ENCODE results near the gene KCNH3.

KCNH3 gene

DNA sequence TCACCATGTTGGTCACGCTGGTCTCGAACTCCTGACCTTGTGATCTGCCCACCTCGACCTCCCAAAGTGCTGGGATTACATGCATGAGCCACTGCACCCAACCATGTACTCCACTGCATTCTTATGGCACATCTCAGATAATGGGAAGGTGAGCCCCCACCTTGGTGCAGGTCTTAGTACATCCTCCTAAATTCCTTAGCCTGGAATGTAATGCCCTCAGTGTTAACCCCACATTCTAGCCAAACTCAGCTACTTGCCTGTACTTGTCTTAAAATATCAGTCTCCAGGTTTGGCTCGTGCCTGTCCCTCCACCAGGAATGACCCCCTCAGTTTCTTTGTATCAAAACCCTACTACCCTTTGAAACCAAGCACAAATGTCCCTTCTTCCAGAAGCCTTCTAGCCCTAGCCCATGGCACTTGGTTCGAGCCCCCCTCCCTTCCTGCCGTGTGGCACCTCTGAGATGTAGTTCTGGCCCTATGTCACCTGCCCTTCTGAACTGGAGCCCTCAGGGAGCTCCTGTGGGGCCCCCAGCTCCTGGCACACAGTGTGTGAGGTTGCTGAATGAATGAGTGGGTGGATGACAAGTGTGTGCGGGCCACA lies 8.4 kb downstream of the KCNH3 start:
- no peak for DNase-seq (ENCODE audit: low read depth)

DNA sequence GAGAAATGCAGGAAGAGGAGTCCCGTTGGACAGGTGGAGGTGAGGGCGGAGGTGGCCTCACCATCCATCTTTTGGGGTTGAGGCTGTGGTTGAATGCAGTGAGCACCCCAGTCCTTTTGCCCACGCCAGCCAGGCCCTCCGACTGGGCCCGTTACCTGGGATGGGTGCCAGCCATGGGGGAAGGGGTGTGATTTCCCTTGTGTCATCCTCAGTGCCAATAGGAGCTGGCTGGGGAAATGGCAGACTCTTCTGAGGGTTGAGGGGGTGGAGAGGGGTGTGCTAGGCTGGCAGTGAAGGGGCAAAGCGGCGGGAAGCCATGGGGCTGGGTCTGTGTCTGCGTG lies 9.6 kb downstream of the KCNH3 start:
- DNase-seq (ENCODE audit: low read depth) = no peak

GRCh38 chr12:49548822-49549648 lies 10.2 kb downstream of the KCNH3 start:
- no peak for DNase-seq (ENCODE audit: low read depth)

DNA sequence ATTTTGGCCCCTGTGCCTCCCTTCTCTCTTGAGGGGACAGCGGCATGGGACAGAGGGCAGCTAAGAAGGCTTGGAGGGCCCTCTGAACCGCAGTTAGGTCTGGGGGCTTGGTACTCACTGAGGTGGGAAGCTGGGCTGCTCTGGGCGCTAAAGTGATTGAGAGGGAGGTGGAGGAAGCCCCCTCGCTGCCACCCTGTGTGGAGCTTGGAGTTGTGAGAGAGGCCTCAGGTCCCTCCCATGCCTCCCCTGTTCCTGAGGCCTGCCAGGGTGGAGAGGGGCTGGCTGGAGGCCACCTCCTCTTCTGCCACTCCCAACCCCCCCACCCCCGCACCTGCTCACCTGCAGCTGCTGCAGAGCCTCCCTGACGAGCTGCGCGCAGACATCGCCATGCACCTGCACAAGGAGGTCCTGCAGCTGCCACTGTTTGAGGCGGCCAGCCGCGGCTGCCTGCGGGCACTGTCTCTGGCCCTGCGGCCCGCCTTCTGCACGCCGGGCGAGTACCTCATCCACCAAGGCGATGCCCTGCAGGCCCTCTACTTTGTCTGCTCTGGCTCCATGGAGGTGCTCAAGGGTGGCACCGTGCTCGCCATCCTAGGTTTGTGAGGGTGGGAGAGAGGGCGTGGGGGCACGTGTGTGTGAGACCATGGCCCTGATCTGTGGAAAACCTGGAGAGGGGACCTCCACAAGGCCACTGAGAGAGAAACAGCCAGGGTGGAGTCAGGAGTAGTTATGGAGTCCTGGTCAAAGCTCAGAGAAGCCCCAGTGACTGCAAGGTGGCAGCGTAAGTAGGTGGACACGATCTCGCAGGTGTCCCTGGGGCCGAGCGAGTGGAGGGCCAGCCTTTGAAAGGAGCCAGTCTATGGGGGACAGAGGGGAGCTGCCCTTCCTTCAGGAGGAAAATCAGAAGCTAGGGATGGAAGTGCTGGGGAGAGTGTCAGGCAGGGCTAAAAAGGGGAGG lies 11.2 kb downstream of the KCNH3 start:
- DNase-seq (ENCODE audit: low read depth) = no peak

- DNase-seq (ENCODE audit: low read depth) = no peak
Measured at GRCh38 chr12:49550693-49551252, 11.9 kb downstream of the KCNH3 start.

- no peak for DNase-seq (ENCODE audit: low read depth)
Measured at GRCh38 chr12:49552014-49552413, 13.2 kb downstream of the KCNH3 start.

DNA sequence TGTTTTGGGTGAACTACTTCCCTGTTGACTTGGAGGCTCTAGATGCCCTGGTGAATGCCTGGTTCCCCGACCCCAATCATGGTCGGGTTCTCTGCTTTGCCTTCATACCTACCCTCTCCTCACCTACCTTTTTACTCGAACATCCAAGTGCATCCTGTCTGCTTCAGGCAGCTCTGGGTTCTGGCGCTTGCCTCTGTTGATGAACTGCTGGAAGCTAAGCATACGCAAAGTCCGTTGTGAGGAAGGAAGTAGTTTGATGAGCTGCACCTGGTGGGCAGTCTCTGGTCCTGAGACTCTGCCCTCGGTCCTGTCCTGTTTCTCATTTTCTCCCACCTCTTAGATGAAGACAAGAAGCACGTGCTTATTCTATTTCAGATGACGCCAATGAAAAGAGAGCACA lies 13.6 kb downstream of the KCNH3 start:
- no peak for DNase-seq (ENCODE audit: low read depth)

DNA sequence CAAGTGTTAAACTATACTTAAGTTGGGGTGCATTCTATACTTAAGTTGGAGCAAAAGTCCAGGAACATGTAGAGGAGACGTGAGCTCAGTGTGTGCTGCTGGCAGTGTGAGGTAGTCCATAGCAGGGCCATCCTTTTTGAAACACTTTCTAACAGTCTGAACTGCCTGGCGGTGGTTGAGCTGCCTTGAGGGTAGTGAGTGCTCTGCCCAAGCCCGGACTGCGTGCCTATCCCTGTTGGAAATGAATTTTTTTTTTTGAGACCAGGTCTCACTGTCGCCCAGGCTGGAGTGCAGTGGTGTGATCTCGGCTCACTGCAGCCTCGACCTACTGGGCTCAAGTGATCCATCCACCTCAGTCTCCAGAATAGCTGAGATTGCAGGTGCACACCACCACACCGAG lies 14.1 kb downstream of the KCNH3 start:
- DNase-seq (ENCODE audit: low read depth) = no peak

- no peak for DNase-seq (ENCODE audit: low read depth)
Measured at GRCh38 chr12:49553512-49554088, 14.8 kb downstream of the KCNH3 start.

- DNase-seq (ENCODE audit: low read depth) = no peak
Measured at GRCh38 chr12:49554266-49554665, 15.4 kb downstream of the KCNH3 start.

DNA sequence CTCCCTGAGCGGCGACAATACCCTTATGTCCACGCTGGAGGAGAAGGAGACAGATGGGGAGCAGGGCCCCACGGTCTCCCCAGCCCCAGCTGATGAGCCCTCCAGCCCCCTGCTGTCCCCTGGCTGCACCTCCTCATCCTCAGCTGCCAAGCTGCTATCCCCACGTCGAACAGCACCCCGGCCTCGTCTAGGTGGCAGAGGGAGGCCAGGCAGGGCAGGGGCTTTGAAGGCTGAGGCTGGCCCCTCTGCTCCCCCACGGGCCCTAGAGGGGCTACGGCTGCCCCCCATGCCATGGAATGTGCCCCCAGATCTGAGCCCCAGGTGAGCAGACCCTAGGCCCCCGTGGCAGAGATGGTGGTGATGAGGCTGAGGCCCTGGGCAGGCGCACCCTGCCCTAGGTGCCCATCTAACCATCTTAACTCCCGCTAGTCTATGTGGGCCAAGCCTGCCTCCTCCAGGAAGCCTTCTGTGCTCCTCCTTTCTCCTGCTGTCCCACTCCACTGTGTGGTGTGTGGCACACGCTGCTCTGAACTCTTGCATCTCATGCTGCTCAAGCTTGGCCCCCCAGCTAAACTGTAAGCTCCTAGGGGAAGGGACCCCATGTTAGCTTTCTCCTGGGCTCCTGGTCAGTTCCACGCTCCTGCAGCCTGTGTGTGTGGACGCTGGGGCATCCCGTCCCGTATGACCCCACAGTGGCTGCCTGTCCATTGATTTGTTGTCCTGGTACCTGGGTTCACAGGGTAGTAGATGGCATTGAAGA lies 17.0 kb downstream of the KCNH3 start:
- DNase-seq (ENCODE audit: low read depth) = no peak

DNA sequence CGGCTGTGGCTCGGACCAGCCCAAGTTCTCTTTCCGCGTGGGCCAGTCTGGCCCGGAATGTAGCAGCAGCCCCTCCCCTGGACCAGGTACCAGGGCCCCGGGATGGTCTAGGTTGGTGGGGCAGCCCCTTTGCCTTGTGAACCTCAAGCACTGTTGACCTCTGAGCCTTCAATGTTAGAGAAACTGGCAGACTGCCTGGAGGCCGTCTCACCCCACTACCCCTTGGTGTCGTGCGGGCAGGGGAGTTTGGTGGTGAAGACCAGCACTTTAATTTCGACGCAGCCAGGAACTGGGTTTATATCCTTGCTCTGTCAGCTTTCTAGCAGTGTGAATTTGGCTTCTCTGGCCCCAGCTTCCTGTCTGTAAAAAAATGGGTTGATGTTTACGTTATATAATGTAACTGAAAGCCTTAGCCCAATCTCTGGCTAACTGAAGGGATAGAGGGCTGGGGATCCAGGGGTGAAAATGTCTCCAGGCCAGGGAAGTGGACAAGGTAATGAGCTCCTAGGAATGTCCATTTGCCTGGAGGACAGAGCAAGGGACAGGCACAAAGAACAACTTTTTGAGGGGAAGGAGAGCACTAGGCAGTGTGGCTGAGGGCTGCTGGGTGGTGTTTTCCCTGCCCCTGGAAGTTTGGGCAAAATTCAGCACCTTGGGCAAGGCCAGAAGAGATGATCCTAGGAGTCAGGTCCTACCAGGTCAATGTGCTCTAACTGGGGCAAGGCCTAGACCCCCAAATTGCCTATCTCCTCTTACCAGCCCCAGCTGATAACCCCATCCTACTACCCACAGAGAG lies 17.8 kb downstream of the KCNH3 start:
- no peak for DNase-seq (ENCODE audit: low read depth)

DNA sequence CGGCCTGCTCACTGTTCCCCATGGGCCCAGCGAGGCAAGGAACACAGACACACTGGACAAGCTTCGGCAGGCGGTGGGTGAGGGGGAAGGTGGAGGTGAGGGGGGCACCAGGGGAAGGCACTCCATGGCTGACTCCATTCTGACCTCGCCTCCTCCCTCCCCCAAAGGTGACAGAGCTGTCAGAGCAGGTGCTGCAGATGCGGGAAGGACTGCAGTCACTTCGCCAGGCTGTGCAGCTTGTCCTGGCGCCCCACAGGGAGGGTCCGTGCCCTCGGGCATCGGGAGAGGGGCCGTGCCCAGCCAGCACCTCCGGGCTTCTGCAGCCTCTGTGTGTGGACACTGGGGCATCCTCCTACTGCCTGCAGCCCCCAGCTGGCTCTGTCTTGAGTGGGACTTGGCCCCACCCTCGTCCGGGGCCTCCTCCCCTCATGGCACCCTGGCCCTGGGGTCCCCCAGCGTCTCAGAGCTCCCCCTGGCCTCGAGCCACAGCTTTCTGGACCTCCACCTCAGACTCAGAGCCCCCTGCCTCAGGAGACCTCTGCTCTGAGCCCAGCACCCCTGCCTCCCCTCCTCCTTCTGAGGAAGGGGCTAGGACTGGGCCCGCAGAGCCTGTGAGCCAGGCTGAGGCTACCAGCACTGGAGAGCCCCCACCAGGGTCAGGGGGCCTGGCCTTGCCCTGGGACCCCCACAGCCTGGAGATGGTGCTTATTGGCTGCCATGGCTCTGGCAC lies 18.5 kb downstream of the KCNH3 start:
- DNase-seq (ENCODE audit: low read depth) = no peak

DNA sequence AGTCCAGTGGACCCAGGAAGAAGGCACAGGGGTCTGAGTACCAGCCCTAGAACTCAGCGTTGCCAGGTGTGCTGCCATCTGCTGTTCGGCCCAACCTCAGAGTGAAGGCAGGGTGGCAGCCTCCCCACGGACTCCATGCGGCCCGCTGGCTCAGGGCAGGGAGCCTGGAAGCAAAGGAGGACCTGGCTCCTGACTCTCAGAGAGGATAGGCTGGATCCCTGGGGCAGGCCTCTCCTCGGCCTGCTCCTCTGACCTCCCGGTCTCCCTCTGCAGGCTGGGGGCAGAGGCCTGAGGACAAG lies 19.0 kb downstream of the KCNH3 start:
- no peak for DNase-seq (ENCODE audit: low read depth)

GRCh38 chr12:49558526-49558925 lies 19.7 kb downstream of the KCNH3 start:
- no peak for DNase-seq (ENCODE audit: low read depth)

DNA sequence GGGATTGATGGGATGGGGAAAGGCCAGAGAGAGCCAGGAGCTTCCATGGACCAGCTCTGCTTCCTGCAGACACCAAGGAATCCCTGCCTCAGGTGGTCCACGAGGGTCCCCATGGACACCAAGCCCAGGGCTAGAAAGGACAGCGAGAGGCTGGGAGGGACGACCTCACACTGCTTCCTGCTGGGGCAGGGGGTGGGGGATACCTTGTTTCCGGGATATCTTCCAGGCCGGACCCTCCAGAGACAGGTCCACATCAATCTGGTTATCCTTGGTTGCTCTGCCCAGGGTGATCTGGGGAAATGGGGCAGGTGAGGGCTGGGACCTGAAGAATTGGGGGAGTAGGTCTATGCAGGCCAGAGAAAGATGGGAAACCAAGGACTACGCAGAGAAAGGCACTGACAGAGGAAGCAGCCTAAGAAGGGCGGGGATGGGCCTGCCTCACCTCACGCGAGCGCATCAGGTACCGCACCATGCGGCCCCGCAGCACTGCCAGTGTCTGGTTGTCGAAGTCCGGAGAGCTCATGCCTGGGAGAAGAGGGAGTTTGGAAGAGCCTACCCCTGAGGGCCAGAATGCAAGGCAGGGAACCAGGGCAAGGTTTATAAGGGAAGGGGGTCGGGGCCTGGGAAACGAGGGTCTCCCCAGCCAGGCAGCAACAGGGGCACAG lies 20.3 kb downstream of the KCNH3 start:
- DNase-seq (ENCODE audit: low read depth) = no peak

GRCh38 chr12:49560695-49561094 lies 21.9 kb downstream of the KCNH3 start:
- no peak for DNase-seq (ENCODE audit: low read depth)

DNA sequence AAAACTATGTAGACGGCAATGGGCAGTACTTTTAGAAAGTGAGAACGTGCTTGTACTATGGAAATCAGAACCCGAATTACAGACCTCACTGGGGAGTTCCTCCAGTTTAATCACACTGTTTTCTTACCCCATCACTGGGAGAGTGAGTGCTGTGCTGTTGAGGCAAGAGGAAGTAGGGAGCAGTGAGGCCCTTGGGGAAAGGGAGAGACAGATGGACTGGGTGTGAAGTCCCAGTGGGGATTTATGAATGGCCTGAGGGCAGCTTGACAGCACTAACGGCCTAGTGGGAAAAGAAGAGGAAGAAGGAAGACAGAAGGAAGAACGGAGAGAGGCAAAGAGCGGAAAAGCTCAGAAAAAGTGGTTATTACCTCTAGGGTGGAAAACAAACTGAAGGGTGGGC lies 23.4 kb downstream of the KCNH3 start:
- no peak for DNase-seq (ENCODE audit: low read depth)

DNA sequence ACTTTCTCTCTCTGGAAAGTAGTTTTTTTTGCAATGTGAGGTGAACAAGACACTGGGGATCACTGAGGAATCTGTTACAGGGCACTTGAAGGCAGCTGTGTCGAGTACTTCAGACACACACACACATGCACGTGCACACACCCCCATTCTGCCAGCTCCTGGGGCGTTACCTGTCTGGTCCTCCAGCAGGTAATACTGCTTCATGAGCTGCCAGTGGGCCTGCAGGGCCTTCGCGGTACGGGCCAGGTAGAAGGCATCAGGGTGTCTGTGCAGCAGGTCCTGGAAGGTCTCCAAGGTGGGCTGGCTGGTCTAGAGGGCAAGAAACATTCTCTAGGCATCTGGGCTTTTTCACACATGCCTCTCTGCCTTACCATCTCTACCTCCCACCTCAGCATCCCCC lies 24.0 kb downstream of the KCNH3 start:
- DNase-seq (ENCODE audit: low read depth) = no peak
